RWPE2 (cell line): Measurements from ENCODE around the gene RAC2.
A peak's percentile ranks its signal among the peaks of the same experiment; 100 is the strongest.

Experiments
- ATAC-seq: fragments of 200-7000 bp; cut with Tn5 transposase; 3 replicates; pipeline ENCODE4 v1.9.1; 2021; ENCODE audit warnings: low read depth
- DNase-seq: peaks from one replicate; pipeline ENCODE4 v3.0.0-alpha.2; 2020; ENCODE audit warnings: low spot score
- H3K27ac ChIP-seq: fragments of 450-650 bp; 2 replicates; pipeline ENCODE4 v1.5.1; 2017; ENCODE audit warnings: mild to moderate bottlenecking; ENCODE audit not compliant: poor library complexity, severe bottlenecking
- H3K27me3 ChIP-seq: fragments of 250-450 bp; sonication (Bioruptor Pico); 2 replicates; pipeline ENCODE4 v1.5.1; 2021; ENCODE audit warnings: mild to moderate bottlenecking, moderate library complexity; ENCODE audit not compliant: insufficient read depth, poor library complexity, severe bottlenecking
- H3K36me3 ChIP-seq: fragments of 250-450 bp; sonication (Bioruptor Pico); 2 replicates; pipeline ENCODE4 v1.5.1; 2020; ENCODE audit warnings: low read depth, mild to moderate bottlenecking, moderate library complexity
- H3K4me1 ChIP-seq: fragments of 250-450 bp; sonication (Bioruptor Pico); 2 replicates; pipeline ENCODE4 v1.5.1; 2021; ENCODE audit warnings: mild to moderate bottlenecking, moderate library complexity; ENCODE audit not compliant: insufficient read depth, poor library complexity, severe bottlenecking
- H3K4me3 ChIP-seq: fragments of 250-450 bp; sonication (Bioruptor Pico); 2 replicates; pipeline ENCODE4 v1.5.1; 2021; ENCODE audit warnings: mild to moderate bottlenecking, moderate library complexity; ENCODE audit not compliant: severe bottlenecking
- H3K9me3 ChIP-seq: fragments of 250-450 bp; sonication (Bioruptor Pico); 2 replicates; pipeline ENCODE4 v1.5.1; 2021; ENCODE audit warnings: mild to moderate bottlenecking, moderate library complexity; ENCODE audit not compliant: severe bottlenecking
- CTCF ChIP-seq: fragments of 450-650 bp; IDR thresholded peaks from one replicate; pipeline ENCODE4 v1.5.1; 2017; ENCODE audit warnings: mild to moderate bottlenecking, moderate library complexity; ENCODE audit not compliant: poor library complexity, severe bottlenecking

The RAC2 gene

GRCh38 chr22:37209140-37209845 is 34.8 kb downstream of the RAC2 start:
- ATAC-seq (no peak), DNase-seq (peak; percentile 27)
- no peak overlapping the region for H3K4me3 ChIP-seq
- no peaks in the 10 kb centered on the region for H3K4me1 ChIP-seq
- no peak overlapping the region for H3K27ac ChIP-seq
- no peaks in the 10 kb centered on the region for H3K27me3 ChIP-seq
- H3K36me3 ChIP-seq = no peaks in the 10 kb centered on the region
- no peak for TF ChIP-seq CTCF
- H3K9me3 ChIP-seq = no peaks in the 10 kb centered on the region

- no peak overlapping the region for H3K27ac ChIP-seq
- DNase-seq (peak; percentile 37), ATAC-seq (no peak)
- no peaks in the 10 kb centered on the region for H3K9me3 ChIP-seq
- no peak overlapping the region for H3K4me3 ChIP-seq
- H3K4me1 ChIP-seq = no peaks in the 10 kb centered on the region
- no peaks in the 10 kb centered on the region for H3K27me3 ChIP-seq
- no peaks in the 10 kb centered on the region for H3K36me3 ChIP-seq
- no peak for TF ChIP-seq CTCF
These were observed 35.5 kb downstream of the RAC2 start for GRCh38 chr22:37208401-37209139.

- H3K27me3 ChIP-seq = no peaks in the 10 kb centered on the region
- no peaks in the 10 kb centered on the region for H3K9me3 ChIP-seq
- H3K4me1 ChIP-seq = no peaks in the 10 kb centered on the region
- no peak for TF ChIP-seq CTCF
- no peak for ATAC-seq
- H3K4me3 ChIP-seq = no peak overlapping the region
- no peak overlapping the region for H3K27ac ChIP-seq
- DNase-seq = no peak
- H3K36me3 ChIP-seq = no peaks in the 10 kb centered on the region
These were observed 36.1 kb downstream of the RAC2 start for GRCh38 chr22:37207981-37208380.

- Histone ChIP-seq H3K4me1 (no peaks in the 10 kb centered on the region), H3K27me3 (no peaks in the 10 kb centered on the region), H3K36me3 (no peaks in the 10 kb centered on the region), H3K4me3 (no peak overlapping the region), H3K9me3 (no peaks in the 10 kb centered on the region), H3K27ac (no peak overlapping the region)
- ATAC-seq (no peak), DNase-seq (peak; percentile 45)
- TF ChIP-seq CTCF = no peak
These were observed 36.9 kb downstream of the RAC2 start for GRCh38 chr22:37206841-37207821.
